OCI-LY3 (cell line): ENCODE data around the gene TMEM123.

Experiments
- EZH2phosphoT487 ChIP-seq: fragments of 200-600 bp; shearing (Covaris generic); IDR thresholded peaks from 2 replicates; pipeline ENCODE4 v1.6.1; 2018; ENCODE audit warnings: antibody characterized with exemption, mixed run types, low read depth
- TF ChIP-seq, protein P1 (sequence below): fragments of 200-600, 300-600 bp; sonication (generic); IDR thresholded peaks from 2 replicates; pipeline ENCODE4 v1.5.1; 2014; ENCODE audit warnings: antibody characterized with exemption, low read length, low read depth

GRCh38 chr11:102364991-102365390, 87.6 kb downstream of the TMEM123 start:
- TF ChIP-seq, protein P1, sequence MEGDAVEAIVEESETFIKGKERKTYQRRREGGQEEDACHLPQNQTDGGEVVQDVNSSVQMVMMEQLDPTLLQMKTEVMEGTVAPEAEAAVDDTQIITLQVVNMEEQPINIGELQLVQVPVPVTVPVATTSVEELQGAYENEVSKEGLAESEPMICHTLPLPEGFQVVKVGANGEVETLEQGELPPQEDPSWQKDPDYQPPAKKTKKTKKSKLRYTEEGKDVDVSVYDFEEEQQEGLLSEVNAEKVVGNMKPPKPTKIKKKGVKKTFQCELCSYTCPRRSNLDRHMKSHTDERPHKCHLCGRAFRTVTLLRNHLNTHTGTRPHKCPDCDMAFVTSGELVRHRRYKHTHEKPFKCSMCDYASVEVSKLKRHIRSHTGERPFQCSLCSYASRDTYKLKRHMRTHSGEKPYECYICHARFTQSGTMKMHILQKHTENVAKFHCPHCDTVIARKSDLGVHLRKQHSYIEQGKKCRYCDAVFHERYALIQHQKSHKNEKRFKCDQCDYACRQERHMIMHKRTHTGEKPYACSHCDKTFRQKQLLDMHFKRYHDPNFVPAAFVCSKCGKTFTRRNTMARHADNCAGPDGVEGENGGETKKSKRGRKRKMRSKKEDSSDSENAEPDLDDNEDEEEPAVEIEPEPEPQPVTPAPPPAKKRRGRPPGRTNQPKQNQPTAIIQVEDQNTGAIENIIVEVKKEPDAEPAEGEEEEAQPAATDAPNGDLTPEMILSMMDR: no peak
- no peak for TF ChIP-seq EZH2phosphoT487
